Ecto neural progenitor cell (in vitro differentiated cells): Measurements from ENCODE around the gene RGS7BP.

Source experiments
- DNase-seq: peaks from one replicate; pipeline ENCODE4 v3.0.0-alpha.2; 2018; ENCODE audit warnings: low spot score

Gene RGS7BP

DNA sequence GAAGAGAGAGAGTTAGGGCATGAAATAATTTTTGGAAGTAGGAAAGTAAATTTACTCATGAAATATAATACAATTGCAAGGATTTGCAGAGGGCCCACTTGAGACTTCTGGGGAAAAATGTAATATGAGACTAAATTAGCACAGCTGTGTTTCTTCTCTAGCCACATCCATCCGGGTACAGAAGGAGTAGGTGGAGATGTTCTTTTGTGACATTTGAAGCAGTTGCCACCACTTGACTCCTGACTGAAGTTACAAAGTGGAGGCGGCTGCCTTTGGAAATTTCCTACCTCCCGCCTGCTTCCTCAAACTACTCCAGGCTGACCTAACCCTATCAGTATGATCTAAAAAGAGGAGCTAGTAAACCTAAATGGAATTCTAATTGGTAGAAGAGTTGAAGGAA is 126.4 kb downstream of the RGS7BP start:
- no peak for DNase-seq

DNA sequence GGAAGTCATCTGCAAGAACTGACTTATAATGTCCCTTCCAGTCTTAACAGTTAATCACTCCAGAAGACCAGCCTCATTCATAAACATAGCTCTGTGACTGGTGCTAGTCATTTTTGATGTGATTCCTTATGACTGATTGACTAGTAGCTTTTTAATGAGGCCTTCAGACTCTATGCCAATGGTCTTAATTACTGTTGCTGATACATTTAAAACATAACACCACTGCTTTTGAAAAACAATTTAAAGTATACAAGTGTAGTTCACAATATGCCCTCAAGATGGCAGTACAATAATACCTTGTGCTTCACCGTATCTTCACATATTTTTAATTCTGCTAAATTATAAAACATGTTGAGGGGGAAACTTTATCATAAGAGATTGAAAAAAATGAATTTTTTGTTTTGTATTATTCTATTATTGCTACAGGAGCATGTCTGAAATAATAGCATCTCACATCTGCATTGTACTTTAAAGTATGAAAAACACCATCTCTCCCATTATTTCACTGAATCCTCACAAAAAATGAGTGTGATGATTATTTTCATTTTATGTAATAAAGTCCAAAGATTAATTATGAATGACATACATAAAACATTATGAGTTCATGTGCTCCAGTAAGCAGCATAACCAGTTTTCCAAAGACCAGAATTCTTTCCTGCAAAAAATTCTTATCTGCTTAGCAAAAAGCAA is 129.3 kb downstream of the RGS7BP start:
- no peak for DNase-seq

DNA sequence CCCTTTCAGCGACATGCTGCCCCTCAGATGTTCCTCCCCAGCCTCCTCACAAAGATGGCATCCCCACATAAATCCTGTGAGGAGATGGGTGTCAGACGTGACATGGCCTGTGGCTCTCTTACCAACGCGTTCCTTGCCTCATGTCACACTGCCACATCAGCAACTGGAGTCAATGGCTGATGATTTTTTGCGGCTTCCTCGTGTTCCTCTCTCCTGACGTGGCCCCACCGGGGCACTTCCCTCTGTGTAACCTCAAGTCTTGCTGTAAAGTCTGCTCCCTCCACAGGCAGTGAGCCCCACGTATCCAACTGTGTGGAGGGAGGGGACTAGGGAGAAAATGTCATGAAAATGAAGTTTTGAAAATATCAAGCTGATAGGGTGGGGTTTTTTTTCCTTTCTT is 131.3 kb downstream of the RGS7BP start:
- DNase-seq = no peak

DNA sequence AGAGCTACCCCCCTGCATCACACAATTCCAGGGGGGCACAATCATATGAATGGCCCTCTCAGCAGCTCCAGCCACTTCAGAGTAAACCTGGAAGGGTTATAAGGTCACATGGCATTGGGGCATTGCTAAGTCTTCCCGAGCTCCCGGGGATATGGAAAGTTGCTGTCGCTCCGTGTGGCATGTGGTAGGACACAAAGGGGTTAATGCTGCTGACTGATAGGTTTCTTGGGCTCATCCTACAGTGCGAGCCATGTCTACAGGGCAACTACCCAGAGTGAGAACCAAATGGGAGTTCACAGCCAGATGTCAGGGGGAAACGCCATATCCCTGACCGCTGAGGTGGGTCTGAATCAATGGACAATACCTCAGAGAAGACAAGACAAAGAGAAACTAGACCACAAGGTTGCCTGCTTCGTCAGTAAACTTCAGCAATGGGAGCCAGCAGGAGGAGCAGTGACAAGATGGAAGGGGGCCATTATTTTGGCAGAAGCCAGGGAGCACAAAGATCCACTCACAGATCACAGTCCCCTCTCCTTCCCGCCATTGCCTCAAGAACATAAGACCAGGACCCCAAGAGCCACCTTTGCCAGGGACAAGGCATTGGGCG is 132.1 kb downstream of the RGS7BP start:
- DNase-seq = no peak

GRCh38 chr5:64644831-64645230 is 139.0 kb downstream of the RGS7BP start:
- DNase-seq = no peak

GRCh38 chr5:64646169-64646568 is 140.4 kb downstream of the RGS7BP start:
- no peak for DNase-seq

- no peak for DNase-seq
These were observed 143.7 kb downstream of the RGS7BP start for GRCh38 chr5:64649512-64649911.

- no peak for DNase-seq
These were observed 148.1 kb downstream of the RGS7BP start for GRCh38 chr5:64653766-64654560.

- DNase-seq = no peak
These were observed 148.7 kb downstream of the RGS7BP start for GRCh38 chr5:64654561-64654938.

DNA sequence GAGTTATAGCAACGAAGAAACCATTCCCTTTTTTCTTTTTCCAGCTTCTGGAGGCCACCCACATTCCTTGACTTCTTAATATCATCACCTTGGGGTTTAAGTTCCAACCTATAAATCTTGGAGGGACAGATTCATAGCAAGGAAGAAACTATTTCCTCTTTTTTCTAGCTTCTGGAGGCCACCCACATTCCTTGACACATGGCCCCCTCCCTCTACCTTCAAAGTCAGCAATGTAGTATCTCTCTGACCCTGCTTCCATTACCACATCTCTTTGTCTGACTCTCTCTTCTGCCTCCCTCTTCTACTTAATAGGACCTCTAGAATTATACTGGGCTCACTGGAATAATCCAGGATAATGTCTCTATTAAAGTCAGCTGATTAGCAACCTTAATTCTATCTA is 149.8 kb downstream of the RGS7BP start:
- no peak for DNase-seq

DNA sequence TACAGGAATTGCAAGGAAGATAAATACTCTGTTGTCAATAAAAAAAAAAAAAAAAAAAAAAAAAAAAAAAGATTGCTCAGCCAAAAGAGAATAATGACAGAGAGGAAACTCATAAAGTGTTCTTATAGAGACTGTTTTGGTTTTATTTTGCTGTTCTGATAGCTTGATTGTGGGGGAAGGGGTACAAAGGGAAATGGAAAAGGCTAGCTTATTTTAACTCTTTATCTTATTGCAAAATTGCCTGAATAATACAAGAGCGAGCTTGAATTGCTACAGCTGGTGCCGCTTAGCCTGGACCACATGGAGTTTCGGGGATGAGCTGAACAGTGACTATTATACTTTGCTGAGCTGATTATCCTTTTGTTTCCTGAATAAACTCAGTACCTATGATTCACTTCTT is 153.5 kb downstream of the RGS7BP start:
- DNase-seq = no peak
